ENCODE data around the gene PROM2.

DNA sequence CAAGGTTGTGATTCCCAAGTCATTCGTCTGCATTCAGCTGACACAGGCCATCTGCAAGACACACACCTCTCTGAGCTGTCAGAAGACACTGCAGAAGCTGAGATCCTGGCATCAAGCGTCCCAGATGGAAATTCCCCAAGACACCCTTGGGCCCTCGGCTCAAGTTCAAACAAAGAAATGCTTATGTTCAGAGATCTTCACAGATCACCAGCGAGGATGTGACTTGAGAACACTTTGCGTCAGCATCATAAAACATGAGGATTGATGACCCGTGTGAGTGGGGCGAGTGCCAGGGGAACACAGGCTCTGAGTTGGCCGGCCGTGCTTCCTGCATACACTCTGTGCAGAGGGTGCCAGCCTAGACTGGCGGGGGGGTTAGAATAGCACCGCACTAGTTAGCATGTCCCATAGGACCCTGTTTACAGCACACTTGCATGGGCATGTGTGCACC, 59.7 kb downstream of the PROM2 start:
- TF ChIP-seq, protein P1, sequence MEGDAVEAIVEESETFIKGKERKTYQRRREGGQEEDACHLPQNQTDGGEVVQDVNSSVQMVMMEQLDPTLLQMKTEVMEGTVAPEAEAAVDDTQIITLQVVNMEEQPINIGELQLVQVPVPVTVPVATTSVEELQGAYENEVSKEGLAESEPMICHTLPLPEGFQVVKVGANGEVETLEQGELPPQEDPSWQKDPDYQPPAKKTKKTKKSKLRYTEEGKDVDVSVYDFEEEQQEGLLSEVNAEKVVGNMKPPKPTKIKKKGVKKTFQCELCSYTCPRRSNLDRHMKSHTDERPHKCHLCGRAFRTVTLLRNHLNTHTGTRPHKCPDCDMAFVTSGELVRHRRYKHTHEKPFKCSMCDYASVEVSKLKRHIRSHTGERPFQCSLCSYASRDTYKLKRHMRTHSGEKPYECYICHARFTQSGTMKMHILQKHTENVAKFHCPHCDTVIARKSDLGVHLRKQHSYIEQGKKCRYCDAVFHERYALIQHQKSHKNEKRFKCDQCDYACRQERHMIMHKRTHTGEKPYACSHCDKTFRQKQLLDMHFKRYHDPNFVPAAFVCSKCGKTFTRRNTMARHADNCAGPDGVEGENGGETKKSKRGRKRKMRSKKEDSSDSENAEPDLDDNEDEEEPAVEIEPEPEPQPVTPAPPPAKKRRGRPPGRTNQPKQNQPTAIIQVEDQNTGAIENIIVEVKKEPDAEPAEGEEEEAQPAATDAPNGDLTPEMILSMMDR (IDR thresholded peaks at IDR 0.05), result no peak
- TF ChIP-seq POLR2A (IDR thresholded peaks at IDR 0.05), result no peak

Data from uterus (tissue), 2 donors.